ENCODE data around the gene NME7.
"Not testable (repeated sequence)": the region's sequence is repeated elsewhere in the genome, so short reads cannot be mapped to it uniquely, and the experiment has no call there.

NME7 gene

DNA sequence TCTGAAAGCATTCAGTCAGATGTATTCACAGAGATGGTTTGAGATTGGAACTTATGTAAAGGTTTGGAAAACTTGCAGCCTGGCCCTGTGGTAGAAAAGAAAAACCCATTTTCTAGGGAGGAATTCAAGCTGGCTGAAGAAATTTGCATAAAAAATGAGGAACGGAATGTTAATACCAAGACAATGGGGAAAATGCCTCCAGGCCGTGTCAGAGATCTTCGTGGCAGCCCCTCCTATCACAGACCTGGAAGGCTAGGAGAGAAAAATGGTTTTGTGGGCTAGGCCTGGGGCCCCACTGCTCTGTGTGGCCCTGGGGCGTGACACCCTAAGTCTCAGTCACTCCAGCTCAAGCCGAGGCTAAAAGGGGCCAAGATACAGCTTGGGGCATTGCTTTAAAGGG, 26.7 kb downstream of the NME7 start:
- no peak for DNase-seq

GRCh38 chr1:169339773-169340172, 27.8 kb downstream of the NME7 start:
- DNase-seq, result no peak

DNA sequence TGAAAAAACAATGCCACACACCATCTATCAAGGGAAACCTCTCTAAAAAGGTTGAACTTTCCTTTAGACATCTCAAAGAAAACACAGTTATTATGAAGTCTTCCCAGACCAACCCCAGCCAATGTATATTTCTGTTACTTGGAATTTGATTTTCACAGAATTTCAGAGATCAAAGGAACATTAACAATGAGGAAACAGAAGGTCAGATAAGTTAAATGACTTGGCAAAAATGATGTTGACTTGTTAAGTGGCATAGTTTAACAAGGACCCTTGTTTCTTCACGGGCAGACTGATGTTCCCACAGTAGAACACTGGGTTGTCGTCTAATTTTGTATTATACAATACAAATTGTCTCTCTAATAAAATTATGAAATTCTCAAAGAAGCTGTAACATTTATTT, 29.0 kb downstream of the NME7 start:
- DNase-seq, result no peak

DNA sequence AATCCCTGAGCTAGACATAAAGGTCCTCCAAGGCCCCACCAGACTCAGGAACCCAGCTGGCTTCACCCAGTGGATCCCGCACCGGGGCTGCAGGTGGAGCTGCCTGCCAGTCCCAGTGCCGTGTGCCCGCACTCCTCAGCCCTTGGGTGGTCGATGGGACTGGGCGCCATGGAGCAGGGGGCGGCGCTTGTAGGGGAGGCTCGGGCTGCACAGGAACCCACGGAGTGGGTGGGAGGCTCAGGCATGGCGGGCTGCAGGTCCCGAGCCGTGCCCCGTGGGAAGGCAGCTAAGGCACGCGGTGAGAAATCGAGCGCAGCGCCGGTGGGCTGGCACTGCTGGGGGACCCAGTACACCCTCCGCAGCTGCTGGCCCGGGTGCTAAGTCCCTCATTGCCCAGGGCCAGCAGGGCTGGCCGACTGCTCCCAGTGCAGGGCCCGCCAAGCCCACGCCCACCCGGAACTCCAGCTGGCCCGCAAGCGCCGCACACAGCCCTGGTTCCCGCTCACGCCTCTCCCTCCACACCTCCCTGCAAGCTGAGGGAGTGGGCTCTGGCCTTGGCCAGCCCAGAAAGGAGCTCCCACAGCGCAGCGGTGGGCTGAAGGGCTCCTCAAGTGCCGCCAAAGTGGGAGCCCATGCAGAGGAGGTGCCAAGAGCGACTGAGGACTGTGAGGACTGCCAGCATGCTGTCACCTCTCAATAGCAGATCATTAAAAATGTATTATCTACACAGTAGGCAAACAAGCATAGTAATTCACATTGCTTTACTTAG, 30.5 kb downstream of the NME7 start:
- not testable (repeated sequence) for DNase-seq

DNA sequence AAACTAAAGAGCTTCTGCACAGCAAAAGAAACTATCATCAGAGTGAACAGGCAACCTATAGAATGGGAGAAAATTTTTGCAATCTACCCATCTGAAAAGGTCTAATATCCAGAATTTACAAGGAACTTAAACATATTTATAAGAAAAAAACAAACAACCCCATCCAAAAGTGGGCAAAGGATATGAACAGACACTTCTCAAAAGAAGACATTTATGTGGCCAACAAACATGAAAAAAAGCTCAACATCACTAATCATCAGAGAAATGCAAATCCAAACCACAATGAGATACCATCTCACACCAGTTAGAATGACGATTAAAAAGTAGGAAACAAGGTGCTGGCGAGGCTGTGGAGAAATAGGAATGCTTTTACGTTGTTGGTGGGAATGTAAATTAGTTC, 32.9 kb downstream of the NME7 start:
- DNase-seq, result not testable (repeated sequence)

GRCh38 chr1:169330927-169331326, 36.7 kb downstream of the NME7 start:
- no peak for DNase-seq

- DNase-seq, result no peak
These were observed 38.2 kb downstream of the NME7 start for GRCh38 chr1:169329383-169329782.

DNA sequence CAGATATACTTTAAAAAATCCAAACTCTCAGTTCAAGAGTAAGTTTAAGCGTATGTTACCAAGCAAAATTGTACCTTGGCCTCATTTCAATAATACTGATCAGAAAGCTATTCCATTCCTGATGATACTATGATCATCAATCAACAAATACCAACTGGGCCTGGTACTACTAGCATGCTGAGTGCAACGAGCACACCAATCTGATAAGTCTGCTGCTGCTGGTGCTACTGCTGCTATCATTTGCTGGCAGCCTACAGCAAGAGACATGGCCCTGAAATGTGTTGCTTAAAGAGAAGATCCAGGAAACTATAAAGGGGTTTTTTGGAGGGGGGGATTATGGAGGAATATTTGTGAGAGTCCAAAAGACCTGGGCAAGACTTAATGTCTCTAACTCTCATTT, 39.7 kb downstream of the NME7 start:
- no peak for DNase-seq

- DNase-seq, result peak; percentile 5
These were observed 40.7 kb downstream of the NME7 start for GRCh38 chr1:169326956-169327268.

GRCh38 chr1:169326261-169326955, 41.2 kb downstream of the NME7 start:
- DNase-seq, result no peak

DNA sequence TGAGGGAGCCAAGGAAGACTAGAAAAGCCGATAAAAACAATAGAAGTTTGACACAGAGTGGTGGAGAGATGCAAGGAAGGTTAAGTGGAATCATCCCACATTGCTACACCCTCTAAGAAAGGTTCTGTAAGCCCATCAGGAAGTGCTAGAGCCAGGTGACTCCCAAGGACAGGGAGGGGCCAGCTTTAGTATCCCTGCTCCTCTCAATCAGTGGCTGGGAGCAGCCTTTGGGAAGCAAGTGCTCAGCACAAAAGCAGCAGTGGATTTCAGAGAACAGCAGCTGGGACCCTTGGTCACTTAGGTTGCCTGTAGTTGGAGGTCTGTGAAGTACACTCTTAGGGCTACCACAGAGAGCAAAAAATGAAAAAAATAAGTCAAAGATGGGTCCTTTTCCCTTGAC, 42.5 kb downstream of the NME7 start:
- DNase-seq, result no peak

DNA sequence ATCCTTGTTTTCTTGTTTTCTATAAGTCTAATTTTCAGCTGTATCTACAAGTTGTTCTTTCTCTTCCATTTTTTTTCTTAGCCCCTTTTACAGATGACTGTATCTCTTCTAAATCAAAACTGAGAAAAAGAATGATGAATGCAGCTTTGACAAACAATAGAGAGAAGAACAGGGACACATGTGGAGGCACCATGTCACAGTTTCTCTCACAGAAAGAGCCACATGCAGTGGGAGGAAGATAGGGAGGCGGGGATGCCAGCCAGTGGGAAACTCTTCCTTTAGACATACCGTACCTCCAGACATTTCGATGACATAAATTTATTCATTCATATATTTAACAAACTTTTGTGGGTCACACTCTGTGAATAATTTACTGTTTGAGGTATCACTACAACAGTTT, 45.5 kb downstream of the NME7 start:
- no peak for DNase-seq

DNA sequence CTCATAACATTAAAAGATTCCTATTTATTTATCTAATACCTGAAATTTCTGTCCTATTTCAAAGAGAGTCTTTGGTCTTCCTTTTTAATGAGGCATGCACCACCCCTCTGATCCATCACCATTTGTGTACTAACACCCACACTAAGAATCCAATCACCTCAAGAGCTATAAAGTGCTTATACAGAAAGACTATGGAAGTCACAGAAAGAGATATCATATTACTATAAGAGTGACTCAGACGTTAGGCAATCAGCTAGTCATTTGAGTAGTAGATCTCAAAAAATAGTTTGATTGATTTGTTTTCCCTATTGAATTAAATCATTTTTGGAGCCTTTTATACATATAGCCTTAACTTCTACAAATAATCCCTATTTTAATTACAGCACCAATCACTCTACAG, 46.1 kb downstream of the NME7 start:
- peak; percentile 50 for DNase-seq

- no peak for DNase-seq
These were observed 48.9 kb downstream of the NME7 start for GRCh38 chr1:169318536-169319244.

DNA sequence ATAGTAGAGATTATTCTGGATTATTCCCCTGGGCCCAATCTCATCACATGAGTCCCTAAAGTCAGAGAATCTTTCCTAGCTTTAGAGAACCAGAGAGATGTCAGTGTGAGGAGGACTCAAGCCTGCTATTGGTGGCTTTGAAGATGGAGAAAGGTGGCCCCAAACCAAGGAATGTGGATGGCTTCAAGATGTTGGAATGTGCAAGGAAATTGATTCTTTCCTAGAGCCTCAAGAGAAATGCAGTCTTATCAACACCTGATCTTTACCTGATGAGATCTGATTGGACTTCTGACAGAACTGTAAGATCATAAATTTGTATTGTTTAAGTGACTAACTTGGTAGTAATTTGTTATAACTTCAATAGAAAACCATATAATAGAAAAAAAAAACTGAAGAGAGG, 51.0 kb downstream of the NME7 start:
- no peak for DNase-seq

- DNase-seq, result peak; percentile 97
These were observed 55.3 kb downstream of the NME7 start for GRCh38 chr1:169312084-169312954.

GRCh38 chr1:169309178-169310166, 58.1 kb downstream of the NME7 start:
- no peak for DNase-seq

GRCh38 chr1:169308313-169309039, 59.1 kb downstream of the NME7 start:
- DNase-seq, result no peak

DNA sequence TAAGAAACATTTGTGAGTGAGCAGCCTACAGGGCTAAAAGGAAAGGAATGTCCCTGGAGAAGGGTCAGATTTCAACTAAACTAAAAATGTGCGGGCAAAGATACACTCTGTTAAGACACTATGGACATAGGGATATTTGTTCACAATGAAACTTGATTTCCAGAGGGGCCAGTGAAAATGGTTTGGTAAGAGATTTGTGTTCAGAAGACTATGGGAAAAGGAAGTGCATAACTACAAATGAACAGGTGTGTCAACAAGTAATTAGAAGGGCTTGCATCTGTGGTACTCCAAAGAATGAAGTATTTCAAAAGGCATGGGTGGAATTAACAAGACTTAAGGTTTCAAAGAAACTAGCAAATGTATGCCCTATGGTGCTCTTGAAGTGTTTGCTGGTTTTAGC, 60.4 kb downstream of the NME7 start:
- DNase-seq, result no peak

DNA sequence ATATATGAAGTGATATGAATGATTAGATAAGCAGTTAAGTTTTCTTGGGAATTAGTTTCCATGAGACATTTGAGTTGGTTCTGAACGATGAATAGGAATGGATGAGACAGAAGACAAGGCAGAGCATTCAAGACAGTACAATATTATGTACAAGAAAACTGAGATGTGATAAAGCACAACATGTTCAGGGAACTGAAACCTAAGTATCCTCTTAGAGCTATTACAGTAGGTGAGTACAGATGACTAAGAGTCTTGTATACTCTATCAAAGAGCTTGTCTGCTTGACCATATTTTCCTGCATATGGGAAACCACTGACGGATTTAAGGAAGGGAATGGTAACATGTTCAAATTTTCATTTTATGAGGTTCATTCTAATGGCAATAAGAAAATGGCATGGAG, 61.6 kb downstream of the NME7 start:
- DNase-seq, result no peak

GRCh38 chr1:169305356-169305755, 62.2 kb downstream of the NME7 start:
- no peak for DNase-seq
